Urinary bladder (tissue), 4 donors: ENCODE data around the gene IL4R. TPM values are rescaled to one million over a fixed set of nuclear protein-coding genes. Genes with fewer than 3 reads are reported as not detected.
"Not testable (repeated sequence)": the region's sequence is repeated elsewhere in the genome, so short reads cannot be mapped to it uniquely, and the experiment has no call there.

ENCODE experiments used
- DNase-seq: peaks from one replicate; pipeline ENCODE4 v3.0.0-alpha.2; 2015; ENCODE audit errors: extremely low spot score
- H3K27ac ChIP-seq: one replicate; pipeline ENCODE4 v1.5.1; 2013; ENCODE audit warnings: low read depth, mild to moderate bottlenecking, moderate library complexity
- H3K36me3 ChIP-seq: one replicate; pipeline ENCODE4 v1.6.1; 2013; ENCODE audit warnings: mild to moderate bottlenecking, moderate library complexity; ENCODE audit not compliant: insufficient read depth
- H3K4me1 ChIP-seq: one replicate; pipeline ENCODE4 v1.6.1; 2013; ENCODE audit warnings: mild to moderate bottlenecking, moderate library complexity; ENCODE audit not compliant: insufficient read depth
- H3K4me3 ChIP-seq: one replicate; pipeline ENCODE4 v1.5.1; 2013; ENCODE audit warnings: low read depth, low read length
- WGBS: extraction: QIAGEN DNeasy Blood & Tissue Kit; methylation state at CpG from one replicate; pipeline ENCODE4 v1.1.7; 2013; 5-methylcytosine and 5-hydroxymethylcytosine counted together
- polyA plus RNA-seq: library from polyadenylated mRNA; stranded (reverse); fragments of 200-250 nt; gene quantifications from one replicate; pipeline ENCODE4 v1.2.3, GENCODE V29; 2013
- total RNA-seq: library from RNA; depleted of rRNA; stranded (reverse); fragments of >200 nt; gene quantifications from one replicate; pipeline ENCODE4 v1.2.3, GENCODE V29; 2014
- donor health status: healthy with polysubstance abuse.
- donor health status: healthy.

IL4R gene
- total and polyA plus RNA-seq, 2 donors, result 26.2 to 75.2 TPM

DNA sequence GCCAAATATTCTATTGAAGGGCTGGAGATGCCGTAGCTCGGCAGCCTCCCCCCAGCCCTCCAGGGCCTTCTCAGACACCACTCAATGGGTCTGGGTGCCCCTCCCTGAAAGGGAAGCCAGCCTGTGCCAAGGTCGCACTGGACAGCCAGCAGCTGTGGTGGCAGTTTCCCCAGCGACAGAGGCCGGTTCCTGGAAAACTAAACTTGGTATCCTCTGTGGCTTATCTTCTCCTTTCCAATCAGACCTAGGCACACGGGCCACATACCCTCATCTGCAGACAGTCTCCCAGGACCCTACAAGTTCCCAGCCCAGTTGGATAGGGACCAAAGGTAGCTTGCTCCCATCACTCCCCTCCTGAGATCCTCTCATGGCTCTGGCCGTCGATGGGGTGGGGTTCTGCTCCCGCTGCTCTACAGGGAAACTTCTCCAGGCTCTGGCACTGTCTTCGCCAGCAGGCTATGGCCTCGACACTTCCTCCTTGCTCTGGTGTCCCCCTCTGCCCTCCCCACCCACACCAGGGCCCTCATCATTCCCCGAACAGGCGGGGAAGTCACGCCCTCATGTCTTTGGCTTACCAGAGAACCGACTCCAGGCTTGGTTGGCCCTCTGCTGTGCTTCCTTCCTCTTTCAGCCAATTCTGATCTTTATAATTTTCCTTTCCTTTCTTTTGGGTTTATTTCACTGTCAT is 69.9 kb downstream of the IL4R start:
- H3K4me1 ChIP-seq, result no peaks in the 10 kb centered on the region
- 76% methylated on average over 15 of the region's 15 CpGs for WGBS
- H3K27ac ChIP-seq, result no peak overlapping the region
- no peak for DNase-seq
- H3K36me3 ChIP-seq, result no peaks in the 10 kb centered on the region
- no peak overlapping the region for H3K4me3 ChIP-seq

DNA sequence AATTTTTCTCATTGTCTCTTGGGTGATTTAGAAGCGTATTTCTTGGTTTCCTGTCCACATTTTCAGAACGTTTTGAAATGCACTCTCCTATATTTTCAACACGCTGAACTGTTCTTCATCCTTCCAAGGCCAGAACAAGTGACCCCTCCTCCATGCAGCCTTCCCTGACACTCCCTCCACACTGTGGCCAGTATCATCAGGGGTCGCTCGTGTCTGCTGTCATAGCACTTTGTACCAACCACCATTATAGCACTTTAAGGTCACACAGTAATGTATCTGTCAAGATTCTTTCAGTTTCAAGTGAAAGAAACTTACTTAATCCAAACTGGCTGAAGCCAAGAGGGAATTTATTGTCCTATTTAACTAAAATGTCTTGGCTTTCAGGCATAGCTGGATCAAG is 70.7 kb downstream of the IL4R start:
- 74% methylated on average over 5 of the region's 5 CpGs for WGBS
- DNase-seq, result no peak
- Histone ChIP-seq H3K36me3 (no peaks in the 10 kb centered on the region), H3K4me1 (no peaks in the 10 kb centered on the region), H3K27ac (no peak overlapping the region), H3K4me3 (no peak overlapping the region)

DNA sequence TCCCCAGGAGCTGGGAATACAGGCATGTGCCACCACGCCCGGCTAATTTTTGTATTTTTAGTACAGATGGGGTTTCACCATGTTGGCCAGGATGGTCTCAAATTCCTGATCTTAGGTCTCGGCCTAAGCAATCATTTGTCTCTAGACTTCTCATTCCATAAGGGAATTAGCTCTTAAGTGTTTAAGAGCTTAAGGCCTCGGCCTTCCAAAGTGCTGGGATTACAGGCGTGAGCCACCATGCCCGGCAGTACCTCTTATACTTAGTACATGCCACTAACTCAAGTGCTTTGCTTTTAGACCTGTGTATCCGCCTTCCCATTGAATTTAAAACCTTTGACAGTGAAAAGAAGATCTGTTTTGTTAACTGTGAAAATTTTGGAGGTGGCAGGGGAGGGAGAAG is 71.6 kb downstream of the IL4R start:
- no peak for DNase-seq
- WGBS, result 84% methylated on average over 7 of the region's 7 CpGs
- Histone ChIP-seq H3K4me1 (no peaks in the 10 kb centered on the region), H3K36me3 (no peaks in the 10 kb centered on the region), H3K27ac (no peak overlapping the region), H3K4me3 (no peak overlapping the region)

DNA sequence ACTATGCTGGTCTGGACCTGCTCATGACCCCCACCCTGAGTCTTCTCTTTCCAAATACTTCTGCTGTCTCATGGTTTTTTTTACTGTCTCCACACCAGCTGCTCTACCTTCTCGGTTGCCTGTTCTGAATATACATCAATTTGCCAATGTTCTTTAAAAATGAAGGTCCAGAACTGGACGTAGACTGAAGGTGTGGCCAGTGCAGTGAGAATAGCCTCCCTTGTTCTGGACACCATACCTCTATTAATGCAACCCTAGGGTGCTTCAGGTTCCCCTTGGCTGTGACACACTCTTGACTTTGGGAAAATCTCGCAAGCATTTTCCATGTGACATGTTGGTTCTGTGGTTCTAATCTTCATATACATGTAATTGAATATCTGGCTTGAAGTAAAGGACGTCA is 72.9 kb downstream of the IL4R start:
- 80% methylated on average over 4 of the region's 4 CpGs for whole genome bisulfite sequencing
- no peak for DNase-seq
- Histone ChIP-seq H3K4me1 (no peaks in the 10 kb centered on the region), H3K36me3 (no peaks in the 10 kb centered on the region), H3K4me3 (no peak overlapping the region), H3K27ac (no peak overlapping the region)

DNA sequence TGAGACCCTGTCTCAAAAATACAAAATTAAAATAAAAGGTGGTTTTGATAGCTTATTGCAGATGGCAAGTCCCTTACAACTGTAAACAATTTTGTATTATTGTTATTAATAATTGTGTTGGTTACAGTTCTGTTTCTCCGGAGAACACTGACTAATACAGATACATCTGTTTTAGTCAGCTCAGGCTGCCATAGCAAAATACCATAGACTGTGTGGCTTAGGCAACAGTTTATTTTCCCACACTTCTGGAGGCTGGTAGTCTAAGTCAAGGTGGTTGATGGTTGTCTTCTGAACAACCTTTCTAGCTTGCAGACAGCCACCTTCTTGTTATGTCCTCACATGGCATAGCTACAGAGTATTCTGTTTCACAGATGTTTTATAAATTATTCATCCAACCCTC is 74.0 kb downstream of the IL4R start:
- H3K27ac ChIP-seq, result no peak overlapping the region
- no peak for DNase-seq
- WGBS, result 94% methylated on average over 1 of the region's 1 CpG
- no peaks in the 10 kb centered on the region for H3K36me3 ChIP-seq
- H3K4me1 ChIP-seq, result no peaks in the 10 kb centered on the region
- no peak overlapping the region for H3K4me3 ChIP-seq

DNA sequence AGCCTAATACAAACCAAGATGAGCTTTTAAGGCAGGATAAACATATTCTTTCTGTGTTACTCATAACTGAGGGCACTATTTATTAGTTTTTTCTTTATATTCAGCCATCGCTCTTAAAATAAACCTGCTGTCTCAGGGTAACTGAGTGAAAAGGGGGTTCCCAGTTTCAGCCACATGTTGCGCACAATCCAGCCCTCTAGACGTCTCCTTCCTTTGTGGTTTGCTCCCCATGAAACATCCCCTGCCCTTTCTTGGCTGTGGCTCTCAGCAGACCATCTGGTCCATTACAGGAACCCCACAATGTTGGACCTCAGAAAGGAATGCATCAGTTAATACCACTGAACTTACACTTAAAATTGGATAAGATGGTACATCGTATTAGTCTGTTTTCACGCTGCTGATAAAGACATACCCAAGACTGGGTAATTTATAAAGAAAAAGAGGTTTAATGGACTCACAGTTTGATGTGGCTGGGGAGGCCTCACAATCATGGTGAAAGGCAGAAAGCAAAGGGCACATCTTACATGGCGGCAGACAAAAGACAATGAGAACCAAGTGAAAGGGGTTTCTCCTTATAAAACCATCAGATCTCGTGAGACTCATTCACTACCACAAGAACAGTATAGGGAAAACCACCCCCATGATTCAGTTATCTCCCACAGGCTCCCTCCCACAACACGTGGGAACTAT is 75.6 kb downstream of the IL4R start:
- Histone ChIP-seq H3K36me3 (no peaks in the 10 kb centered on the region), H3K4me3 (no peak overlapping the region), H3K27ac (no peak overlapping the region), H3K4me1 (no peaks in the 10 kb centered on the region)
- 78% methylated on average over 8 of the region's 8 CpGs for WGBS
- no peak for DNase-seq

DNA sequence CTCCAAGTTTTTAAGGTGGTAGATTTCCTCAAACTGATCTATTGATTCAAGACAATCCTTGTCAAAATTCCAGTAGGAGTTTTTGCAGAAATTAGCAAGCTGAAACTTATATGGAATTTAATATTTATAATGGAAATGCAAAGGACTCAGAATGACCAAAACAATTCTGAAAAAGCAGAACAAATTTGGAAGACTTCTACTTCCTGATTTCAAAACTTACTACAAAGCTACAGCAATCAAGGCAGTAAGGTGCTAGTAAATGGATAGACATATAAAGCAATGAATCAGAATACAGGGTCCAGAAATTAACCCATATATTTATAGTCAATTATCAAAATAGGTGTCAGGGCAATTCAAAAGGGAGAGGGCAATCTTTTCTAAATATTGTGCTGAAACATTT is 76.4 kb downstream of the IL4R start:
- DNase-seq, result no peak
- no peak overlapping the region for H3K4me3 ChIP-seq
- no peak overlapping the region for H3K27ac ChIP-seq
- no peaks in the 10 kb centered on the region for H3K4me1 ChIP-seq
- H3K36me3 ChIP-seq, result no peaks in the 10 kb centered on the region

DNA sequence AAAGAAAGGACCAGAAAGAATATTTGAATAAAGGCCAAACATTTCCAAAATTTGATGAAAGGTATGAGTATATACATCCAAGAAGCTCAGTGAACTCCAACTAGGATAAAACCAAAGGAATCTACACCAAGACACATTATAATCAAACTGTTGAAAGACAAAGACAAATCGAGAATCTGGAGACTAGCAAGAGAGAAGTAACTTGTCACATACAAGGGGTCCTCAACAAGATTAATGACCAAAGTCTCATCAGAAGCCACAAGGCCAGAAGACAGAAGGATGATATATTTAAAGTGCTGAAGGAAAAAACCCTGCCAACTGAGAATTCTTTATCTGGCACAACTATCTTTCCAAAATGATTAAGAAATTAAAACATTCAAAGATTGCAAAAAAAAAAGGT is 78.9 kb downstream of the IL4R start:
- 65% methylated on average over 1 of the region's 1 CpG for WGBS
- H3K36me3 ChIP-seq, result no peaks in the 10 kb centered on the region
- DNase-seq, result no peak
- H3K4me1 ChIP-seq, result no peaks in the 10 kb centered on the region
- no peak overlapping the region for H3K27ac ChIP-seq
- no peak overlapping the region for H3K4me3 ChIP-seq

DNA sequence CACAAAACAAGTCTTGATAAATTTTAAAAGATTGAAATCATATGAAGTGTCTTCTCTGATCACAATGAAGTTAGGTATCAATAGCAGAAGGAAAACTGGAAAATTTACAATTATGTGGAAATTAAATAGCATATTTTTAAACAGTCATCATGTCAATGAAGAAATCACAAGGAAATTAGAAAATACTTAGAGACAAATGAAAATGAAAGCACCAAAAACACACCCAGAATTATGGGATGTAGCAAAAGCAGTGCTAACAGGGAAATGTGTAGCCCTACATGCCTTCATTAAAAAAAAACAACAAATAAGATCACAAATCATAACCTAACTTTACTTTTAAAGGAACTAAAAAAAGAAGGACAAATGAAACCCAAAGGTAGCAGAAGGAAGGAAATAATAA is 80.7 kb downstream of the IL4R start:
- Histone ChIP-seq H3K27ac (no peak overlapping the region), H3K36me3 (no peaks in the 10 kb centered on the region), H3K4me1 (no peaks in the 10 kb centered on the region), H3K4me3 (no peak overlapping the region)
- DNase-seq, result no peak

DNA sequence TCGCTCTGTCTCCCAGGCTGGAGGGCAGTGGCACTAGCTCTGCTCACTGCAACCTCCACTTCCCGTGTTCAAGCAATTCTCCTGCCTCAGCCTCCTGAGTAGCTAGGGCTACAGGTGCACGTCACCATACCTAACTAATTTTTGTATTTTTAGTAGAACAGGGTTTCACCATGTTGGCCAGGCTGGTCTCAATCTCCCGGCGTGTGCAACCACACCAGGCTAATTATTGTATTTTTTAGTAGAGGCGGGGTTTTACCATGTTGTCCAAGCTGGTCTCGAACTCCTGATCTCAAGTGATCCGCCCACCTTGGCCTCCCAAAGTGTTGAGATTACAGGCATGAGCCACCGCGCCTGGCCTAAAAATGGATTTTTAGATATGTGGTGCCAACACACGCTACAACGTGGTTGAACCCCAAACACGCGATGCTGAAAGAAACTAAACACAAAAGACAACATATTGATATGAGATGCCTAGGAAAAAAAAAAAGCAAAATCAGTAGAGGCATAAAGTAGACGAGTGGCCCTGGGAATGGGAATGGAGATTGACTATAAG is 84.6 kb downstream of the IL4R start:
- 85% methylated on average over 15 of the region's 15 CpGs for WGBS
- DNase-seq, H3K4me3 ChIP-seq, H3K27ac ChIP-seq, H3K36me3 ChIP-seq, H3K4me1 ChIP-seq: not testable (repeated sequence)

DNA sequence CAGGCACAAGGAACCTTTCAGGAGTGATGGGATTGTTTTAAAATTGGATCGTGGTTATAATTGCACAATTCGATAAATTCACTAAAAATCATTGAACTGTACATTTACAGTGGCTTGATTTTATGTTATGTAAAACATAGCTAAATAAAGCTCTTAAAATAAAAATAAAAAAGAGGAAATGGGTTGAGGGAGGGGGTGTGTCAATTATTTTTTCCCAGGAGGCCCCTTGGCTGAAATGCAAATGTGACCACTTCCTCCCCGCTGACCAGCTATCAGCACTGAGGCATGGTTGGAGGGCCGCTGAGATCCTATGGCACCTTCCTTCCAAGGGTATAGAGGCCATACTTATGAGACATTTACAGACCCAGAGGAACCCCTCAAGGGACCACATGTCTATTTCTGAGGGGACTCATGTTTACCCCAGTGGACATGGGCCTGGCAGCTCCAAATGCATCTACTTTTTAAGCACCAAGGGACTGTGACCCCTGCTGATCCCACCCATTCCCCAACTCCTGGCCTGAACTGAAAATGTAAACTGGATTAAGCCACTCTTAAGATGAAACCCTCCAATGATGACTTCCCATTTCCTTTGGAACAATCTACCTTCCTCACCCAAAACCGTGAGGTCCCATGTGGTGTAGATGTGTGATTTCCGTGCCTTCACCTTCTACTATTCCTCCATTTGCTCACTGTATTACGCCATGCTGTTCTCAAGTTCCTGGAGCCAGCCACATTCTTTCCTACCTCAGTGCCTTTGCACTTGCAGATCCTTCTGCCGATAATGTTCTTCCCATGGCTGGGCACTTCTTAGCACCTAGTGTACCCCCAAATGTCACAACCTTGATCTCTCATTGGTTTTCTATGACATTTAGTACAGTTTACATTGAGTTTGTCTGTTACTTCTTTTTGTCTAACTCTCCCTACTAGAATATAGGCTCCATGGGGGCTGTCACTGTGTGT is 85.4 kb downstream of the IL4R start:
- H3K4me3 ChIP-seq, result no peak overlapping the region
- WGBS, result 87% methylated on average over 8 of the region's 8 CpGs
- H3K27ac ChIP-seq, result no peak overlapping the region
- no peak for DNase-seq
- no peaks in the 10 kb centered on the region for H3K4me1 ChIP-seq
- no peaks in the 10 kb centered on the region for H3K36me3 ChIP-seq

DNA sequence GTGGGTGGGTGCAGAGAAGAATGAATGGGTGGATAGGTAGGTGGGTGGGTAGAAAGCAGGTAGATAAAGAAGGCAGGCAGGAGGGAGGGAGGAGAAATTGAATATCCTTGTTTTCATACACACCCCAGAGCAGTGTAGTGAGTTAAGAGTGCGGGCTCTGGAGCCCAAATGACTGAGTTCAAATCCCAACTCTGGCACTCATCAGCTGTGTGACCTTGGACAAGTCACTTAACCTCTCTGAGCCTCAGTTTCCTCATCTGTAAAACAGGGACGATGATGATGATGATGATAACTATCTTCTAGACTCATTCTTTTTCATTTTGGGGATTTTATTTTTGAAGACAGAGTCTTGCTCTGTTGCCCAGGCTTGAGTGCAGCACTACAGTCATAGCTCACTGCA is 86.2 kb downstream of the IL4R start:
- Histone ChIP-seq H3K4me1 (no peaks in the 10 kb centered on the region), H3K4me3 (no peak overlapping the region), H3K27ac (no peak overlapping the region), H3K36me3 (no peaks in the 10 kb centered on the region)
- no peak for DNase-seq
- 91% methylated on average over 2 of the region's 2 CpGs for WGBS

DNA sequence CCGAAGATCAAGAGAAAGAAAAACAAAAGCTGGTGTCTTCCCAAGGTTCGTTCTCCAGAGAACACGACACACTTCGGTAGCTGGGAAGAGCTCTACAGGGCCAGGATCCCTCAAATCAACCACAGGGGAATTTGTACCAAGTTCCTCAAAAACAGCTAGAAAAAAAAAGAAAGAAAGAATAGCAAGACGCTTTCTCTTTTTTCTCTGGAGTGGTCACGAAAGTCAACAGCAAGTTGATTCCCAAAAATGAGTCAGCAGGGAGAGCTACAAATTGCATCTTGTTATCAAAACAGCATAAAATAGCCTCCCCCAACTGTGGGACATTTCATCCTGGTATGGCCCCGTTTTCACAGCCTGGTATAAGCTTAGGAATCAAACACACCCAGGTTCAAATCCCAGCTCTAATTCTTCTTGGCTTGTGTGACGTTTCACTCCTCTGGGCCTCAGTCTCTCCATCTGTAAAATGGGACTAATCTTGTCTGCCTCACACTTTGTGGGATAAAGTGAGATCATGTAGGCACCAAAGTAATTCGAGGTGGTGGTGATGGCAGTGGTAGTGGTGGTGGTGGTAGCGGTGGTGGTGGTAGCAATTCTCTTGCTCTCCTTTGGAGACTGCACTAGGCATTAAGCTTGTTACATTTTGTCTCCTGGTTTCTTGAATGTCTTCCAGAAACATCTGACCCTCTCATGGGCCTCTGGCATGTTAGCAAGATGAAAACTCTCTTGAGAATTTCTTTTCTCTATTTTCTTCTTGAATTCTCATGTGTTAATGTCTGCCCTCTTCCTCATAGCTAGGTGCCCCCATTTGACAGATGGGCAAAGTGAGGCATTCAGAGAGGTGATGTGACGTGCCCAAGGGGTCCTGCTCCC is 87.2 kb downstream of the IL4R start:
- Histone ChIP-seq H3K4me3 (no peak overlapping the region), H3K27ac (peak overlapping the region; percentile 25), H3K4me1 (no peaks in the 10 kb centered on the region), H3K36me3 (no peaks in the 10 kb centered on the region)
- no peak for DNase-seq
- 37% methylated on average over 11 of the region's 11 CpGs for WGBS
